Measurements from ENCODE around the gene SALL4.

GRCh38 chr20:51800872-51801121 lies 1.5 kb downstream of the SALL4 start:
- TF ChIP-seq POLR2A (IDR thresholded peaks at IDR 0.05) (no peak), CTCF (IDR thresholded peaks at IDR 0.05) (no peak)

Measured in vagina (tissue), 2 donors.